ENCODE data around the gene AMZ1.
"Not testable (repeated sequence)": the region's sequence is repeated elsewhere in the genome, so short reads cannot be mapped to it uniquely, and the experiment has no call there.

AMZ1 gene

DNA sequence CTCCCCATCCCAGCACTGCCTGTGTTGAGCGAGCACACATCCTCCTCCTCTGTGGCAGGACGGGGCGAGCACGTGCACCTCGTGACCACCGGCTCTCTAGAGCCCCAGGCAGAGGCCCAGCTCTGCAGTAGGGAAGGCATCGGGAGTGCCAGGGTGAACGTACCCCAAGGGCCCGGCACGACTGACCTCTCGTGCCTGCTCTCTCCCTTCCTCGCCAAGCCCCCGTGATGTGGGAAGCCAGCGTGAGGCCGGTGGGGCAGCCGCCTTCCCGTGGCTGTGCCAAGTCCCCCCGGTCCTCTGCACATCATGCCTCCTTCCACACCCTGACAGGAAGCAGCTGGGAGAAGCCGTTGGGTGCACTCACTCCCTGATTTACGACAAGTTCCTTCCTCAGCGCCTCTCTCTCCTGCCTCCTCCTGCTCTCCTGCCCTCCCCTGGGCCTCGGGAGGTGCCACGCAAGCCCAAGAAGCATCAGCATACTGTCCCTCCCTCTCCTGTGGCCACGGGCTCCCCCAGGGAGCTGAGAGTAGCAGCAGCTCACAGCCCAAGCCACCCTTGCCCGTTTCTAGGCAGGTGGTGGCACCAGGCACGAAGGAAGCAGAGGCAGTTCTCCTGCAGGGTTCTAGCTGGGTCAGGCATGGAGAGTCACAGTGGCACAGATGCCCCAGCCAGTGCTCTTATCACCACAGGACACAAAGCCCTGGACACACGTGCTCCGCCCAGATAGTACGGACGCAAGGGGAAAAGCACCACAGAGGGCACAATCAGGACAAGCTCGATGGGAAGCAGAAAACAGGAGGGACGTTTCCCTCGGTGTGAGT, 47.0 kb downstream of the AMZ1 start:
- 0 out of 2 replicates have a peak, but pooled peaks cover under 1% of the 10 kb centered on the region for H3K36me3 ChIP-seq (ENCODE audit: insufficient read depth, low read length)
- H3K9me3 ChIP-seq (ENCODE audit: control insufficient read depth, insufficient read depth, low read length), result no peaks in the 10 kb centered on the region
- no peak overlapping the region for H3K9ac ChIP-seq (ENCODE audit: low read depth, low read length)
- H3K4me1 ChIP-seq (ENCODE audit: insufficient read depth, low read length), result 0 out of 2 replicates have a peak, but pooled peaks cover 3% of the 10 kb centered on the region

DNA sequence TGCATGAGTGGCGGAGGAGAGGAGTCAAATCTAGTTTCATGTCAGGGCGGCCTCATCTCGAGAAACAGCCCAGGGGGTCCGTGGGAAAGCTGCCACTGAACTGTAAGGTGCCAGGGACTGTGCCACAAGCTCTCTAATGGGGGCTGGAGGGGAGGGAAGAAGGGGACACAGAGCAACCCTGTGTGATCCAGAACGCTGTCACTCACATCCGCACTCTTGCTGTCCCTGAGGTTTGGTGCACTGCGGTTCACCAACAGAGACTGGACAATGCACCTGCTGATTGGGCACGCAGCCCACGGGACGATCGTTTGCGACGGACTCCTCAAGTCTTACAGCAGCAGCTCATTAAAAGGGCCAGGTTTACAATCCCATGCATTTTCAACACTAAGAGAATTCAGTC, 47.7 kb downstream of the AMZ1 start:
- H3K9ac ChIP-seq (ENCODE audit: low read depth, low read length), result no peak overlapping the region
- H3K36me3 ChIP-seq (ENCODE audit: insufficient read depth, low read length), result 0 out of 2 replicates have a peak, but pooled peaks cover 3% of the 10 kb centered on the region
- H3K9me3 ChIP-seq (ENCODE audit: control insufficient read depth, insufficient read depth, low read length), result no peaks in the 10 kb centered on the region
- 0 out of 2 replicates have a peak, but pooled peaks cover 3% of the 10 kb centered on the region for H3K4me1 ChIP-seq (ENCODE audit: insufficient read depth, low read length)

- Histone ChIP-seq H3K9me3 (ENCODE audit: control insufficient read depth, insufficient read depth, low read length) (no peaks in the 10 kb centered on the region), H3K9ac (ENCODE audit: low read depth, low read length) (no peak overlapping the region), H3K4me1 (ENCODE audit: insufficient read depth, low read length) (0 out of 2 replicates have a peak, but pooled peaks cover 3% of the 10 kb centered on the region), H3K36me3 (ENCODE audit: insufficient read depth, low read length) (0 out of 2 replicates have a peak, but pooled peaks cover 3% of the 10 kb centered on the region)
Measured at GRCh38 chr7:2736411-2736914, 48.5 kb downstream of the AMZ1 start.

DNA sequence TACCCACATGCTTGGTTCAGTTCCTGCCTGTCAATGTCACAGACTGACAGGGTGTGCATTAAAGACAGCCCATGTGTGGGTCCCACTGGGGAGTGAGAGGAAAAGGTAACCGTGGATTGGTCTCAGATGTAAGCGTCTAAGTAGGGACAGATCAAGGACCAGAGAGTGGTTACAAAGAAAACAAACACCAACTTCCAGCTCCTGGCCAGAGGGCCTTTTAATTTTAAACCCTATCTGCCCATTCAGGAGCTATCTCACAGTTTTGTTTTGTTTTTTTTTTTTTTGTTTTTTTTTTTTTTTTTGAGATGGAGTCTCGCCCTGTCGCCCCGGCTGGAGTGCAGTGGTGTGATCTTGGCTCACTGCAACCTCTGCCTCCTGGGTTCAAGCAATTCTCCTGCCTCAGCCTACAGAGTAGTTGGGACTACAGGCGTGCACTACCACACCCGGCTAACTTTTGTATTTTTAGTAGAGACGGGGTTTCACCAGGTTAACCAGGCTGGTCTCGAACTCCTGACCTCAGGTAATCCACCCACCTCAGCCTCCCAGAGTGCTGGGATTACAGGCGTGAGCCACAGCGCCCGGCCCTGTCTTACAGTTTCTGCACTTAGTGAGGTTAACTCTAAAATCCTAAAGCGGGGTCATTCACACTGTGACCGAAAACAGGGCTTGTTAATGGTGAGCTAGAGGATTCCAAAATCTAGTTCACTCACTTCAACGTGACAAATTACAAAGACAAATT, 49.2 kb downstream of the AMZ1 start:
- H3K9me3 ChIP-seq (ENCODE audit: control insufficient read depth, insufficient read depth, low read length); H3K36me3 ChIP-seq (ENCODE audit: insufficient read depth, low read length); H3K9ac ChIP-seq (ENCODE audit: low read depth, low read length); H3K4me1 ChIP-seq (ENCODE audit: insufficient read depth, low read length): not testable (repeated sequence)

GRCh38 chr7:2737771-2738540, 50.0 kb downstream of the AMZ1 start:
- H3K9me3 ChIP-seq (ENCODE audit: control insufficient read depth, insufficient read depth, low read length), result no peaks in the 10 kb centered on the region
- no peak overlapping the region for H3K9ac ChIP-seq (ENCODE audit: low read depth, low read length)
- H3K36me3 ChIP-seq (ENCODE audit: insufficient read depth, low read length), result 0 out of 2 replicates have a peak, but pooled peaks cover 3% of the 10 kb centered on the region
- H3K4me1 ChIP-seq (ENCODE audit: insufficient read depth, low read length), result 0 out of 2 replicates have a peak, but pooled peaks cover 3% of the 10 kb centered on the region

GRCh38 chr7:2738766-2739549, 51.0 kb downstream of the AMZ1 start:
- H3K9ac ChIP-seq (ENCODE audit: low read depth, low read length), result no peak overlapping the region
- H3K4me1 ChIP-seq (ENCODE audit: insufficient read depth, low read length), result 0 out of 2 replicates have a peak, but pooled peaks cover 3% of the 10 kb centered on the region
- no peaks in the 10 kb centered on the region for H3K9me3 ChIP-seq (ENCODE audit: control insufficient read depth, insufficient read depth, low read length)

GRCh38 chr7:2743523-2744185, 55.7 kb downstream of the AMZ1 start:
- H3K9ac ChIP-seq (ENCODE audit: low read depth, low read length), result not testable (repeated sequence)

More at GRCh38 chr7:2738766-2739549, 51.0 kb downstream of the AMZ1 start:
- 0 out of 2 replicates have a peak, but pooled peaks cover 3% of the 10 kb centered on the region for H3K36me3 ChIP-seq (ENCODE audit: insufficient read depth, low read length)

DNA sequence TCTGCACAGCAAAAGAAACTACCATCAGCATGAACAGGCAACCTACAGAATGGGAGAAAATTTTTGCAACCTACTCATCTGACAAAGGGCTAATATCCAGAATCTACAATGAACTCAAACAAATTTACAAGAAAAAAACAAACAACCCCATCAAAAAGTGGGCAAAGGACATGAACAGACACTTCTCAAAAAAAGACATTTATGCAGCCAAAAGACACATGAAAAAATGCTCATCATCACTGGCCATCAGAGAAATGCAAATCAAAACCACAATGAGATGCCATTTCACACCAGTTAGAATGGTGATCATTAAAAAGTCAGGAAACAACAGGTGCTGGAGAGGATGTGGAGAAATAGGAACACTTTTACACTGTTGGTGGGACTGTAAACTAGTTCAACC, 60.7 kb downstream of the AMZ1 start:
- not testable (repeated sequence) for H3K4me1 ChIP-seq (ENCODE audit: insufficient read depth, low read length)

More at GRCh38 chr7:2743523-2744185, 55.7 kb downstream of the AMZ1 start:
- not testable (repeated sequence) for H3K36me3 ChIP-seq (ENCODE audit: insufficient read depth, low read length); H3K9me3 ChIP-seq (ENCODE audit: control insufficient read depth, insufficient read depth, low read length); H3K4me1 ChIP-seq (ENCODE audit: insufficient read depth, low read length)

GRCh38 chr7:2750004-2750407, 62.0 kb downstream of the AMZ1 start:
- Histone ChIP-seq H3K9ac (ENCODE audit: low read depth, low read length) (no peak overlapping the region), H3K9me3 (ENCODE audit: control insufficient read depth, insufficient read depth, low read length) (no peaks in the 10 kb centered on the region), H3K36me3 (ENCODE audit: insufficient read depth, low read length) (no peaks in the 10 kb centered on the region), H3K4me1 (ENCODE audit: insufficient read depth, low read length) (no peaks in the 10 kb centered on the region; the same call in 1 of the 2 replicates)

More for the DNA sequence above, 60.7 kb downstream of the AMZ1 start:
- not testable (repeated sequence) for H3K9ac ChIP-seq (ENCODE audit: low read depth, low read length); H3K9me3 ChIP-seq (ENCODE audit: control insufficient read depth, insufficient read depth, low read length); H3K36me3 ChIP-seq (ENCODE audit: insufficient read depth, low read length)

- Histone ChIP-seq H3K9ac (ENCODE audit: low read depth, low read length) (no peak overlapping the region), H3K4me1 (ENCODE audit: insufficient read depth, low read length) (no peaks in the 10 kb centered on the region; the same call in 1 of the 2 replicates), H3K9me3 (ENCODE audit: control insufficient read depth, insufficient read depth, low read length) (no peaks in the 10 kb centered on the region), H3K36me3 (ENCODE audit: insufficient read depth, low read length) (no peaks in the 10 kb centered on the region)
Measured at GRCh38 chr7:2751086-2751485, 63.1 kb downstream of the AMZ1 start.

DNA sequence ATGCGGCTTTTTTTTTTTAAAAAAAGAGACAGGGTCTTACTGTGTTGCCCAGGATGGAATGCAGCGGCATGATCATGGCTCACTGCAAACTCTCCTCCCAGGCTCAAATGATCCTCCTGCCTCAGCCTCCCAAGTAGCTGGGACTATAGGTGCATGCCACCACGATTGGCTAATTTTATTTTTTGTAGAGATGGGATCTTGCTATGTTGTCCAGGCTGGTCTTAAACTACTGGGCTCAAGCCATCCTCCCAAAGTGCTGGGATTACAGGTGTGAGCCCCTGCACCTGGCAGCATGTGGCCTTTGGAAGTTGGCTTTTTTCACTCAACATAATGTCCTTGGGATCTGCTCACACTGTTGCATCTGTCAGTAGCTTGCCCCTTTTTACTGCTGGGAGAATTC, 65.1 kb downstream of the AMZ1 start:
- Histone ChIP-seq H3K9me3 (ENCODE audit: control insufficient read depth, insufficient read depth, low read length) (no peaks in the 10 kb centered on the region), H3K36me3 (ENCODE audit: insufficient read depth, low read length) (no peaks in the 10 kb centered on the region), H3K4me1 (ENCODE audit: insufficient read depth, low read length) (peaks cover 10% of the 10 kb centered on the region), H3K9ac (ENCODE audit: low read depth, low read length) (no peak overlapping the region)

DNA sequence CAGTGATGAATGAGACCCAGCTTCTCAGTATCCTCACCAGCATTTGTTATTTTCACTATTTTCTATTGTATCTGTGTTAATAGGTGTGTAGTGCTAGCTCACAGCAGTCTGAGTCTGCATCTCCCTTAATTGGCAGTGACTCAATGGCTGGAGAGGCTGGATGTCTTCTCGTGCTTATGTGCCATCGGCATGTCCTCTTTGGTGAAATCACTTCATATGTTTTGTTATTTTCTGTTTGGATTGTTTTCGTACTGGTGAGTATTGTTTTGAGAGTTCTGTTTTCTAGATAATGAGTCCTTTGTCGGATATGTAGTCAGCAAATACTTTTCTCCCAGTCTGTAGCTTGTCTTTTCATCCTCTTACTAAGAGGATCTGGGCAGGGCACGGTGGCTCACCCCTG, 66.1 kb downstream of the AMZ1 start:
- Histone ChIP-seq H3K9ac (ENCODE audit: low read depth, low read length) (no peak overlapping the region), H3K4me1 (ENCODE audit: insufficient read depth, low read length) (peaks cover 14% of the 10 kb centered on the region), H3K36me3 (ENCODE audit: insufficient read depth, low read length) (no peaks in the 10 kb centered on the region), H3K9me3 (ENCODE audit: control insufficient read depth, insufficient read depth, low read length) (no peaks in the 10 kb centered on the region)

- H3K4me1 ChIP-seq (ENCODE audit: insufficient read depth, low read length), result peaks cover 17% of the 10 kb centered on the region
- H3K9ac ChIP-seq (ENCODE audit: low read depth, low read length), result no peak overlapping the region
- no peaks in the 10 kb centered on the region for H3K9me3 ChIP-seq (ENCODE audit: control insufficient read depth, insufficient read depth, low read length)
- H3K36me3 ChIP-seq (ENCODE audit: insufficient read depth, low read length), result no peaks in the 10 kb centered on the region
Measured at GRCh38 chr7:2754912-2755311, 66.9 kb downstream of the AMZ1 start.
